Spleen (tissue), 11 donors: Measurements from ENCODE around the gene CFB. TPM values are rescaled to one million over a fixed set of nuclear protein-coding genes. Genes with fewer than 3 reads are reported as not detected.
"Not testable (repeated sequence)": the region's sequence is repeated elsewhere in the genome, so short reads cannot be mapped to it uniquely, and the experiment has no call there.

Source experiments
- DNase-seq: peaks from one replicate; pipeline ENCODE4 v3.0.0-alpha.2; 2020
- H3K27ac ChIP-seq, 8 donors: fragments of 200-600 bp; sonication (generic) in 7 of 8; 1 replicate in 4 of 8; 2 replicates in 4 of 8; pipeline versions ENCODE4 v1.5.0 to v1.8.0; 2016 to 2021; ENCODE audit warnings: inconsistent platforms in 4 of 8, mild to moderate bottlenecking in 4 of 8, moderate library complexity in 1 of 8
- H3K27me3 ChIP-seq, 7 donors: fragments of 200-600 bp; sonication (generic) in 6 of 7; replicated peaks in 1 of 7; 1 replicate in 4 of 7; 2 replicates in 3 of 7; pipeline versions ENCODE4 v1.5.0 to v1.8.0; 2016 to 2021; ENCODE audit warnings: inconsistent platforms in 3 of 7, mild to moderate bottlenecking in 1 of 7
- H3K36me3 ChIP-seq, 6 donors: fragments of 200-600 bp; sonication (generic) in 5 of 6; 1 replicate in 4 of 6; 2 replicates in 2 of 6; pipeline versions ENCODE4 v1.5.0 to v1.8.0; 2016 to 2021; ENCODE audit warnings: inconsistent platforms in 2 of 6
- H3K4me1 ChIP-seq, 6 donors: fragments of 200-600 bp; sonication (generic) in 5 of 6; 1 replicate in 3 of 6; 2 replicates in 3 of 6; pipeline versions ENCODE4 v1.5.0 to v1.8.0; 2016 to 2021; ENCODE audit warnings: inconsistent platforms in 3 of 6
- H3K4me3 ChIP-seq, 8 donors: fragments of 200-600 bp; sonication (generic) in 7 of 8; 1 replicate in 4 of 8; 2 replicates in 4 of 8; pipeline versions ENCODE4 v1.5.0 to v1.8.0; 2016 to 2021; ENCODE audit warnings: inconsistent platforms in 4 of 8, mild to moderate bottlenecking in 4 of 8, moderate library complexity in 2 of 8
- H3K9me3 ChIP-seq, 8 donors: fragments of 200-600 bp; sonication (generic) in 7 of 8; 1 replicate in 4 of 8; 2 replicates in 4 of 8; pipeline versions ENCODE4 v1.5.0 to v1.8.0; 2016 to 2021; ENCODE audit warnings: inconsistent platforms in 4 of 8
- CTCF ChIP-seq, 11 experiments: fragments of 200-600 bp in 7 of 11; fragments of 450-650 bp in 4 of 11; sonication (generic) in 4 of 11; IDR thresholded peaks in 8 of 11; conservative IDR thresholded peaks in 3 of 11; 1 replicate in 7 of 11; 2 replicates in 4 of 11; pipeline versions ENCODE4 v1.4.0 to v1.8.0; 2016 to 2021; ENCODE audit warnings: antibody characterized with exemption in 11 of 11, inconsistent platforms in 4 of 11, mild to moderate bottlenecking in 1 of 11
- POLR2A ChIP-seq, 3 donors: fragments of 450-650 bp; IDR thresholded peaks; one replicate each; pipeline ENCODE4 v1.5.1; 2017; ENCODE audit warnings: antibody characterized with exemption in 3 of 3, mild to moderate bottlenecking in 1 of 3
- POLR2AphosphoS5 ChIP-seq, 3 donors: sonication (generic); formaldehyde crosslinking; IDR thresholded peaks; one replicate each; pipeline ENCODE4 v1.5.1; 2017; ENCODE audit warnings: antibody characterized with exemption in 3 of 3
- WGBS, 5 donors: extraction: QIAGEN DNeasy Blood & Tissue Kit in 3 of 5; methylation state at CpG; one replicate each; pipeline versions ENCODE4 v1.1.5 to v1.1.7; 2013 to 2018; 5-methylcytosine and 5-hydroxymethylcytosine counted together
- intact Hi-C: fragments of 100-400 bp; cut with DNase I; formaldehyde crosslinking; loops from one replicate; pipeline ENCODE4 v1.15.0; 2023; ENCODE audit warnings: low total_unique reads
- polyA plus RNA-seq, 3 donors: library from polyadenylated mRNA; stranded (reverse); fragments of 200-250 nt; gene quantifications; one replicate each; pipeline ENCODE4 v1.2.1, GENCODE V29; 2013
- total RNA-seq, 7 donors: library from RNA; depleted of rRNA in 3 of 7; stranded (reverse); fragments of >200 nt in 3 of 7; fragmentation: NEBNext Ultra II Directional in 4 of 7; extraction: Animal tissue kit (Norgen Biotek cat#: 25700) in 4 of 7; gene quantifications; one replicate each; pipeline versions ENCODE4 v1.1.0 to v1.2.1, GENCODE V29; 2016 to 2021
- donor health status: healthy with polysubstance abuse.
- donor health status: DM: no; HTN: no; CAD: no; lungs with moderate emphysema.
- donor health status: DM: no; HTN: no; CAD: no.
- donor health status: Bipolar disorder and iron deficiency.
- donor health status: healthy.
- donor health status: DM: no; HTN: no; CAD: no.
- donor health status: DM: yes; HTN: yes; CAD: no.

Gene CFB
- total and polyA plus RNA-seq, 10 donors, result 5.4 to 35.8 (median 22.6) TPM

- Histone ChIP-seq H3K36me3 (peaks cover 0 to 69% (median 34%) of the 10 kb centered on the region in 6 donors), H3K9me3 (no peaks in the 10 kb centered on the region), H3K4me1 (peaks cover 21 to 62% (median 36%) of the 10 kb centered on the region in 6 donors), H3K27ac (peak within 1 kb of the TSS; percentile 91 to 99 (median 98)), H3K4me3 (peak within 1 kb of the TSS; percentile 60 to 93 (median 75)), H3K27me3 (no peaks in the 10 kb centered on the region)
- TF ChIP-seq POLR2AphosphoS5 (IDR thresholded peaks at IDR 0.05), result peak; percentile 92 to 97 (median 93)
- peak in 2 of 3 donors; percentile 48 to 78 for TF ChIP-seq POLR2A (IDR thresholded peaks at IDR 0.05)
- TF ChIP-seq CTCF (IDR thresholded peaks at IDR 0.05 in 8 of 11, conservative IDR thresholded peaks at IDR 0.05 in 3 of 11), result no peak
- whole genome bisulfite sequencing, 5 donors, result 0% methylated on average over 29 to 62 of the region's 62 CpGs
- DNase-seq, result peak; percentile 98
- intact Hi-C loops, result no loop called here
These were observed 26.3 kb downstream of the CFB start, which contains the start of gene DXO for GRCh38 chr6:31971993-31972708. Gene DXO (minus strand): TSS chr6:31972138. CDS start chr6:31971675, 463 bp downstream.

- TF ChIP-seq CTCF (IDR thresholded peaks at IDR 0.05 in 8 of 11, conservative IDR thresholded peaks at IDR 0.05 in 3 of 11) (no peak), POLR2A (IDR thresholded peaks at IDR 0.05) (no peak)
- intact Hi-C loops, result no loop called here
- WGBS, 5 donors, result 9 to 28% (median 11%) methylated on average over 9 to 19 of the region's 19 CpGs
- DNase-seq, result no peak
- H3K27ac ChIP-seq, result peak overlapping the region; percentile 91 to 99 (median 98)
- H3K4me3 ChIP-seq, result peak overlapping the region; percentile 60 to 93 (median 75)
- peaks cover 0 to 62% (median 27%) of the 10 kb centered on the region in 6 donors for H3K36me3 ChIP-seq
- H3K27me3 ChIP-seq, result no peaks in the 10 kb centered on the region
- peaks cover 21 to 62% (median 36%) of the 10 kb centered on the region in 6 donors for H3K4me1 ChIP-seq
- H3K9me3 ChIP-seq, result no peaks in the 10 kb centered on the region
These were observed 26.9 kb downstream of the CFB start for GRCh38 chr6:31972709-31973350.

- Histone ChIP-seq H3K36me3 (peaks cover 0 to 47% (median 10%) of the 10 kb centered on the region in 6 donors), H3K4me1 (peaks cover 17 to 48% (median 26%) of the 10 kb centered on the region in 6 donors)
- H3K4me3 ChIP-seq, intact Hi-C loops, H3K27me3 ChIP-seq, H3K9me3 ChIP-seq, H3K27ac ChIP-seq: not testable (repeated sequence)
- DNase-seq, result peak; percentile 69
- WGBS, 5 donors, result 93 to 100% (median 97%) methylated on average over 8 to 30 of the region's 30 CpGs
These were observed 30.2 kb downstream of the CFB start for GRCh38 chr6:31976065-31976464.

GRCh38 chr6:31977816-31978431 is 32.0 kb downstream of the CFB start:
- H3K9me3 ChIP-seq, result no peaks in the 10 kb centered on the region
- no peak for DNase-seq
- intact Hi-C loops, result no loop called here
- peaks cover 9 to 34% (median 15%) of the 10 kb centered on the region in 6 donors for H3K4me1 ChIP-seq
- WGBS, 5 donors, result 95 to 97% (median 96%) methylated on average over 12 of the region's 12 CpGs
- no peak overlapping the region for H3K27ac ChIP-seq
- no peaks in the 10 kb centered on the region for H3K27me3 ChIP-seq
- H3K4me3 ChIP-seq, result no peak overlapping the region
- TF ChIP-seq CTCF (IDR thresholded peaks at IDR 0.05 in 8 of 11, conservative IDR thresholded peaks at IDR 0.05 in 3 of 11) (no peak), POLR2AphosphoS5 (IDR thresholded peaks at IDR 0.05) (no peak), POLR2A (IDR thresholded peaks at IDR 0.05) (no peak)
- H3K36me3 ChIP-seq, result peaks cover 0 to 47% (median 10%) of the 10 kb centered on the region in 6 donors
